GM19238 (cell line): Measurements from ENCODE around the gene DENND1B.
"Not testable (repeated sequence)": the region's sequence is repeated elsewhere in the genome, so short reads cannot be mapped to it uniquely, and the experiment has no call there.

Experiments
- DNase-seq: peaks from one replicate; pipeline ENCODE4 v3.0.0; 2011; ENCODE audit warnings: low spot score; ENCODE audit not compliant: insufficient read length

The DENND1B gene

GRCh38 chr1:197559655-197560054 is 215.6 kb downstream of the DENND1B start:
- DNase-seq = no peak

GRCh38 chr1:197559244-197559643 is 216.0 kb downstream of the DENND1B start:
- DNase-seq = no peak

GRCh38 chr1:197557302-197557701 is 218.0 kb downstream of the DENND1B start:
- no peak for DNase-seq

- DNase-seq = no peak
Observed at GRCh38 chr1:197553281-197553680, 222.0 kb downstream of the DENND1B start.

GRCh38 chr1:197546989-197547388 is 228.3 kb downstream of the DENND1B start:
- no peak for DNase-seq

GRCh38 chr1:197544553-197544952 is 230.7 kb downstream of the DENND1B start:
- no peak for DNase-seq

GRCh38 chr1:197544130-197544529 is 231.2 kb downstream of the DENND1B start:
- DNase-seq = no peak

GRCh38 chr1:197541411-197541810 is 233.9 kb downstream of the DENND1B start:
- DNase-seq = no peak

GRCh38 chr1:197526736-197527371 is 248.4 kb downstream of the DENND1B start:
- DNase-seq = no peak

GRCh38 chr1:197521118-197521739 is 254.1 kb downstream of the DENND1B start:
- peak; percentile 1 for DNase-seq

- DNase-seq = no peak
Observed at GRCh38 chr1:197519741-197520334, 255.4 kb downstream of the DENND1B start.

- DNase-seq = no peak
Observed at GRCh38 chr1:197515421-197515820, 259.9 kb downstream of the DENND1B start.

- no peak for DNase-seq
Observed at GRCh38 chr1:197510691-197511378, 264.4 kb downstream of the DENND1B start.

GRCh38 chr1:197496722-197497121 is 278.6 kb downstream of the DENND1B start:
- DNase-seq = no peak

- not testable (repeated sequence) for DNase-seq
Observed at GRCh38 chr1:197491505-197491904, 283.8 kb downstream of the DENND1B start.

GRCh38 chr1:197486946-197487345 is 288.3 kb downstream of the DENND1B start:
- no peak for DNase-seq

GRCh38 chr1:197485790-197486189 is 289.5 kb downstream of the DENND1B start:
- DNase-seq = no peak

GRCh38 chr1:197481101-197481500 is 294.2 kb downstream of the DENND1B start:
- no peak for DNase-seq

- DNase-seq = no peak
Observed at GRCh38 chr1:197480446-197480845, 294.8 kb downstream of the DENND1B start.

GRCh38 chr1:197472141-197472540 is 303.1 kb downstream of the DENND1B start:
- DNase-seq = no peak

- DNase-seq = no peak
Observed at GRCh38 chr1:197471248-197471985, 303.9 kb downstream of the DENND1B start.

GRCh38 chr1:197470330-197470729 is 304.9 kb downstream of the DENND1B start:
- DNase-seq = no peak
